Tibial artery (tissue), 4 donors: ENCODE data around the gene NCKAP5.

Source experiments
- DNase-seq, 2 donors: peaks; one replicate each; pipeline ENCODE4 v3.0.0-alpha.2; 2019
- H3K27ac ChIP-seq, 2 donors: fragments of 200-600 bp; sonication (generic) in 1 of 2; 1 replicate in 1 of 2; 2 replicates in 1 of 2; pipeline ENCODE4 v1.5.1; 2018 to 2019; ENCODE audit warnings: mild to moderate bottlenecking in 1 of 2
- H3K27me3 ChIP-seq, 2 donors: fragments of 200-600 bp; sonication (generic) in 1 of 2; one replicate each; pipeline versions ENCODE4 v1.5.1 to v1.6.0; 2016 to 2019
- H3K36me3 ChIP-seq, 3 donors: fragments of 200-600 bp; sonication (generic) in 2 of 3; one replicate each; pipeline ENCODE4 v1.5.1; 2016 to 2019; ENCODE audit warnings: mild to moderate bottlenecking in 2 of 3
- H3K4me1 ChIP-seq, 4 donors: fragments of 200-600 bp; sonication (generic) in 2 of 4; 1 replicate in 3 of 4; 2 replicates in 1 of 4; pipeline ENCODE4 v1.5.1; 2016 to 2019
- H3K4me3 ChIP-seq, 2 donors: fragments of 200-600 bp; sonication (generic) in 1 of 2; 1 replicate in 1 of 2; 2 replicates in 1 of 2; pipeline ENCODE4 v1.5.1; 2018 to 2019; ENCODE audit warnings: mild to moderate bottlenecking in 2 of 2
- H3K9me3 ChIP-seq, 3 donors: fragments of 200-600 bp; sonication (generic) in 1 of 3; one replicate each; pipeline ENCODE4 v1.5.1; 2016 to 2019
- intact Hi-C: fragments of 100-400 bp; cut with DNase I; formaldehyde crosslinking; loops from one replicate; pipeline ENCODE4 v1.15.0; 2023; ENCODE audit warnings: low total_unique reads
- TF ChIP-seq, protein P1 (sequence below), 2 experiments: fragments of 200-600 bp in 1 of 2; fragments of 450-650 bp in 1 of 2; IDR thresholded peaks; one replicate each; pipeline ENCODE4 v1.5.1; 2017 to 2019; ENCODE audit warnings: antibody characterized with exemption in 2 of 2, mild to moderate bottlenecking in 1 of 2, moderate library complexity in 1 of 2

NCKAP5 gene

DNA sequence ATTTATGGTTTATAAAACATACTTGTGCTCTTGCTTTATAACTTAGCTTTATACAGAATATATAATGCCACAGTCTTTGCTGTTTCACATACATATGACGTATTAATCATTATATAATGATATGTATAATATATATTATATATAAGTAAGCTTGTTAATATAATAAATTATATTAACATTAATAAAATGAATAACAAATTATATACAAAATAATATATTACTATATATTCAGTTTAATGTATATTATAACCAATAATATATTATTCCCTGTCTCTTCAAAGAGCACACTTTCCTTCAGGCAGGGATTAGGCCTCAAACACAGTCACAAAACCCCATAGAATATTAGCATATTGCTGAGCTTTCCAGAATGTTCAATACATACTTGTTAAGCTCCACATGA is 427.6 kb downstream of the NCKAP5 start:
- Histone ChIP-seq H3K4me1 (no peaks in the 10 kb centered on the region), H3K27ac (no peak overlapping the region), H3K9me3 (no peaks in the 10 kb centered on the region), H3K36me3 (no peaks in the 10 kb centered on the region), H3K4me3 (no peak overlapping the region), H3K27me3 (no peaks in the 10 kb centered on the region)
- no peak for DNase-seq
- intact Hi-C loops = no loop called here
- TF ChIP-seq, protein P1, sequence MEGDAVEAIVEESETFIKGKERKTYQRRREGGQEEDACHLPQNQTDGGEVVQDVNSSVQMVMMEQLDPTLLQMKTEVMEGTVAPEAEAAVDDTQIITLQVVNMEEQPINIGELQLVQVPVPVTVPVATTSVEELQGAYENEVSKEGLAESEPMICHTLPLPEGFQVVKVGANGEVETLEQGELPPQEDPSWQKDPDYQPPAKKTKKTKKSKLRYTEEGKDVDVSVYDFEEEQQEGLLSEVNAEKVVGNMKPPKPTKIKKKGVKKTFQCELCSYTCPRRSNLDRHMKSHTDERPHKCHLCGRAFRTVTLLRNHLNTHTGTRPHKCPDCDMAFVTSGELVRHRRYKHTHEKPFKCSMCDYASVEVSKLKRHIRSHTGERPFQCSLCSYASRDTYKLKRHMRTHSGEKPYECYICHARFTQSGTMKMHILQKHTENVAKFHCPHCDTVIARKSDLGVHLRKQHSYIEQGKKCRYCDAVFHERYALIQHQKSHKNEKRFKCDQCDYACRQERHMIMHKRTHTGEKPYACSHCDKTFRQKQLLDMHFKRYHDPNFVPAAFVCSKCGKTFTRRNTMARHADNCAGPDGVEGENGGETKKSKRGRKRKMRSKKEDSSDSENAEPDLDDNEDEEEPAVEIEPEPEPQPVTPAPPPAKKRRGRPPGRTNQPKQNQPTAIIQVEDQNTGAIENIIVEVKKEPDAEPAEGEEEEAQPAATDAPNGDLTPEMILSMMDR (IDR thresholded peaks at IDR 0.05) = no peak

DNA sequence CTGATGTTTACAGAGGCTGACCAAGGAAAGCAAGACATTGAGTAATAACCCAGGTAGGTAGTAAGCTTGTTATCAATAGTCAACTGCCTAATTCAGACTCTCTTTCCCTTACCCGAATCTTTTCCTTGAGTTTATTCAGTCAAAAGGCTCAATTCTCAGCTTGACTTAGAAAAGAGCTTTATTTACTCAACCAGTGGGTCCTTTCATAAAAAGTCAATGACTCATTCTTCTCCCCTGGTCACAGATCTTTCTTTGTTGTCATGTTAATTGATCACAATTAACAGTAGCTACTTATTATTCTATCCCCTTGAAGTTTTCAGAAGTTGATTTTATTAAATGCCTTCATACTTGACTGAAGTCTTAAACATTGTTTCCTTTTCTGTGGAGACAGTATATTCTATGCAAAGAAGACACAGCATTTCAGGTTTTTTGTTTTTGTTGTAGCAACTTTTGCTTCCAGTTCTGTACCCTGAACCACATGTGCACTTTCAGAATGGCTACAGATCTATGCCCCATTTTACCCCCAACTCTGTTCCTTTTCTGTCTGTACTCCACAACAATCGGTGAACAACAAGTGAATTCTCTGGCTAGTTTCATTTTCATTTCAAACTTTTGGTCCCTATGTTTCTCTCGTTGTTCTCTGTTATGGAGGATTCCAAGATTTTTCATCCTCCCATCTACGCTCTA is 428.3 kb downstream of the NCKAP5 start:
- Histone ChIP-seq H3K9me3 (no peaks in the 10 kb centered on the region), H3K27me3 (no peaks in the 10 kb centered on the region), H3K36me3 (no peaks in the 10 kb centered on the region), H3K4me3 (no peak overlapping the region), H3K4me1 (no peaks in the 10 kb centered on the region), H3K27ac (no peak overlapping the region)
- intact Hi-C loops = no loop called here
- TF ChIP-seq, protein P1 (IDR thresholded peaks at IDR 0.05) = no peak
- DNase-seq = no peak

DNA sequence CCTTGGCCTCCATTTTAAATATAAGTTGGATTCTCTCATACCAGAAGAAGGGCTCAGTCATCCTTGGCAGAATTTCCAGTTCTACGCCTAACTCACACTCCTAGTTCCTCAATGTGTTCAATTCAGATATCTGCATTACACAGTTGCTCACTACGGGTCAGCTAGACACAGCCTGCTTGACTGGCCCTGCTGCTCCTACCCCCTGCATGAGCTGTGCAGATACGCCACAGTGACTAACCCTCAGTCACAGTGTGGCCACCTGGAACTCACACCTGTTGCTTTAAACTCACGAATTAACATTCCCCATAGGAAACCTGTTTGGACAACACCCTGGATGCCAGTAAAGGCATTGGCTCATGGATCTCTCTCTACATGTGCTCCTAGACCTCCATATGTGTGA is 429.6 kb downstream of the NCKAP5 start:
- no peak overlapping the region for H3K27ac ChIP-seq
- no peak overlapping the region for H3K4me3 ChIP-seq
- no peaks in the 10 kb centered on the region for H3K27me3 ChIP-seq
- DNase-seq = no peak
- no peaks in the 10 kb centered on the region for H3K9me3 ChIP-seq
- H3K4me1 ChIP-seq = no peaks in the 10 kb centered on the region
- TF ChIP-seq, protein P1 (IDR thresholded peaks at IDR 0.05) = no peak
- intact Hi-C loops = no loop called here
- no peaks in the 10 kb centered on the region for H3K36me3 ChIP-seq

DNA sequence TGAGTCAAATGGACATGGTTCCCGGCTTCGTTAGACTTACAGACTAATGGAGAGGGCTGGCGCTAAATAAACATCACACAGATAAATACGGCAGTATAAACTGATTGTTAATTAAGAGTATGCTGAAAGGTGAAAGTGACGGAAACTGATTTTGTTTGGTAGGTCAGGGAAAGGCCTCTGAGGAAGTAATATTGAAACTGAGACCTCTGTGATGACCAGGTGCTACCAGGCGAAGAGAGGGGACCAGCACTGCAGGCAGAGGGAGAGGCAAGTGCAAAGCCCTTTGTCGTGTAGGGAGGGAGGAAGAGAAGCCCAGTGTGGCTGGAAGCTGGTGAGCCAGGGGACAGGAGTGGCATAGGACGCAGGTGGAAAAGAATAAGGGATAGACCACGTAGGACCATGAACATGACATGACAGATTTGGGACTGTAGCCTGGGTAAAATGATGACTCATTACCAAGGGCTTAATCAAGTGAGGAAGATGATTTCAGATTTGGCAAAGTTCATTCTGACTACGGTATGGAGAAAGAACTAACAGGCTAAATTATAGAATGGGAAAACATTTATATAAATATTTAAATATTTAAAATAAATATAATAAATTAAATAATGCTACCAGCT is 433.1 kb downstream of the NCKAP5 start:
- Histone ChIP-seq H3K27ac (no peak overlapping the region), H3K27me3 (no peaks in the 10 kb centered on the region), H3K4me3 (no peak overlapping the region), H3K36me3 (no peaks in the 10 kb centered on the region), H3K9me3 (no peaks in the 10 kb centered on the region), H3K4me1 (no peaks in the 10 kb centered on the region)
- DNase-seq = no peak
- intact Hi-C loops = no loop called here
- TF ChIP-seq, protein P1 (IDR thresholded peaks at IDR 0.05) = no peak

DNA sequence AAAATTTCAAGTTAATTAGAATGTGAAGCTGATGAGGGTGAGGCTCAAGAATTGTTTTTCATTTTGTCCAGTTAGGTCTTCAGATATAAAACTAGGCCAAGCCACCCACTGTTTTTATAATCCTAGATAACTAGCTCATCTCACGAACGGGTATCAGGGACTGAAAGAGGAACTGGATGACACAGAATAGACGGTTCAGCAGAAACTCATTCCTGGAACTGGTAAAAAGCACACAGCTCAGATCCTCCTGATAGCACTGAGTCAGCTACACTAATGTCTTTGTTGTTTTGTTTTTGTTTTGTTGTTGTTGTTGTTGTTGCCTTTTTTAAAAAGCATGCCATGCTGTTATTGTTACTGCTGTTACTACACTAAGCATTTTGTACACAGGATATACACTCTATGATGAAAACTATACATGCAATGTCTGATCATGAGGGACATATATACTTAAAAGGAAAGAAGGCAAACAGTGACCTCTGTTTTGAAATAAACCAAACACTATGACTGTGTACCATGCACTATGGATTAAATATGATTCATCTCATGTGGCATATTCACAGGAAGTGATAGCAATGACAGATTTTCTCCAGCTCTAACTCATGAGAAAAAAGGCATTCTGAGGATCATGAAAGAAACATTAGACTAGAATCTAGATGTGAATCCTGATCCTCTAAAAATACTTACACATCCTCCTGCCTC is 437.6 kb downstream of the NCKAP5 start:
- no peaks in the 10 kb centered on the region for H3K4me1 ChIP-seq
- no peaks in the 10 kb centered on the region for H3K36me3 ChIP-seq
- no peak for DNase-seq
- TF ChIP-seq, protein P1 (IDR thresholded peaks at IDR 0.05) = no peak
- no peak overlapping the region for H3K27ac ChIP-seq
- no peaks in the 10 kb centered on the region for H3K27me3 ChIP-seq
- no peaks in the 10 kb centered on the region for H3K9me3 ChIP-seq
- H3K4me3 ChIP-seq = no peak overlapping the region
- intact Hi-C loops = no loop called here
